LNCAP (cell line): ENCODE measurements around the gene SLC16A2.

Experiments used
- TF ChIP-seq, protein P1 (sequence below): fragments of 450-650 bp; IDR thresholded peaks from 2 replicates; pipeline ENCODE4 v1.5.1; 2017; ENCODE audit warnings: mild to moderate bottlenecking

SLC16A2 gene

DNA sequence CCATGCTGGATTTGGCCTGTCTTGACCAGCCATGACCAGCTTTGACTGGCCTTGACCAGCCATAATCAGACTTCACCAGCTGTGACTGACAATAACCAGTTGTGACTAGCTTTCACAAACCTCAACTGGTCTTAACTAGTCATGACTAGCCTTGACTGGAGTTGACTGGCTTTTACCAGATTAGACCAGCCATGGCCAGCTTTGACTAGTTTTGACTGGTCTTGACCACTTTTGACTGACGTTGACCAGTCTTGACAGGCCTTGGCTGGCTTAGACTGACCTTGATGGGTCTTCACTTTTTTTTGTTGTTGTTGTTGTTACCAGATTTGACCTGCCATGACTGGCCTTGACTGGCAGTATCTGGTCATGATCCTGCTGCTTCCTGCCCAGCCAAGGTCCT is 125.7 kb downstream of the SLC16A2 start:
- TF ChIP-seq, protein P1, sequence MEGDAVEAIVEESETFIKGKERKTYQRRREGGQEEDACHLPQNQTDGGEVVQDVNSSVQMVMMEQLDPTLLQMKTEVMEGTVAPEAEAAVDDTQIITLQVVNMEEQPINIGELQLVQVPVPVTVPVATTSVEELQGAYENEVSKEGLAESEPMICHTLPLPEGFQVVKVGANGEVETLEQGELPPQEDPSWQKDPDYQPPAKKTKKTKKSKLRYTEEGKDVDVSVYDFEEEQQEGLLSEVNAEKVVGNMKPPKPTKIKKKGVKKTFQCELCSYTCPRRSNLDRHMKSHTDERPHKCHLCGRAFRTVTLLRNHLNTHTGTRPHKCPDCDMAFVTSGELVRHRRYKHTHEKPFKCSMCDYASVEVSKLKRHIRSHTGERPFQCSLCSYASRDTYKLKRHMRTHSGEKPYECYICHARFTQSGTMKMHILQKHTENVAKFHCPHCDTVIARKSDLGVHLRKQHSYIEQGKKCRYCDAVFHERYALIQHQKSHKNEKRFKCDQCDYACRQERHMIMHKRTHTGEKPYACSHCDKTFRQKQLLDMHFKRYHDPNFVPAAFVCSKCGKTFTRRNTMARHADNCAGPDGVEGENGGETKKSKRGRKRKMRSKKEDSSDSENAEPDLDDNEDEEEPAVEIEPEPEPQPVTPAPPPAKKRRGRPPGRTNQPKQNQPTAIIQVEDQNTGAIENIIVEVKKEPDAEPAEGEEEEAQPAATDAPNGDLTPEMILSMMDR = no peak

DNA sequence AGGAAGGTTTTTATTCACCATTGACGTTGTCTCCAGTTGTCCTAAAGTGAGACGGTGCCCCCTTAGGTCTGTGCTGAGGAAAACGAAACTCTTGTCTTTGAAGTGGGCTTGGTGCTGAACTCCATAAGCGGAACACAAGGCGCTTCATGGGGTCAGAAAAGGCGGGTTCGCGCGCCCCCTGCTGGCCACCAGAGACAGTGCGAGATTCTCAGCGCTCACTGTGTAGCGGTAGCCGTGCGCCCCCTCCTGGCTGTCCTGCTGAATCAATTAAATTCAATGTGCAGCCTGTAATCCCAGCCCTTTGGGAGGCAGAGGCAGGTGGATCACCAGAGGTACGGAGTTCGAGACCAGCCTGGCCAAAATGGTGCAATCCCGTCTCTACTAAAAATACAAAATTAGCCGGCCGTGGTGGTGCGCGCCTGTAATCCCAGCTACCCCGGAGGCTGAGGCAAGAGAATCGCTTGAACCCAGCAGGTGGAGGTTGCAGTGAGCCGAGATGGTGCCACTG is 129.1 kb downstream of the SLC16A2 start:
- TF ChIP-seq, protein P1 = peak; percentile 86

DNA sequence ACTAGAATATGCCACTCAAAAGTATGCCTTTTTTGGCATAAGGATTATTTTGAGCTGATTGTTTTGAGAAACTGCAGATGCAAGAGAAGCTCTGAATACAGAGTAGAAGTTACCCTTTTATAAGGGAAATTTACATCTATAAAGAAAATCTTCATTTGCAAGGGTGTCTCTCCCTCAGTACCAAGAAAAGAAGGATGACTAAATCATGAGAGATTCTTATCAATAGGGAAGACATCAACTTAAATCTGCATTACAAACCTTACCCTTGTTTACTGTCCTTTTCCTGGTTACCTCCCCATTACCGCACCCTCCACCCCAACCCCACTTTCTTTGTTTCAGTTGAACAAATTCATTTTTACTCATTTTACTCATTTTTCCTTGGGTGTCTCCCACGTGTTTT is 130.6 kb downstream of the SLC16A2 start:
- TF ChIP-seq, protein P1 = no peak

DNA sequence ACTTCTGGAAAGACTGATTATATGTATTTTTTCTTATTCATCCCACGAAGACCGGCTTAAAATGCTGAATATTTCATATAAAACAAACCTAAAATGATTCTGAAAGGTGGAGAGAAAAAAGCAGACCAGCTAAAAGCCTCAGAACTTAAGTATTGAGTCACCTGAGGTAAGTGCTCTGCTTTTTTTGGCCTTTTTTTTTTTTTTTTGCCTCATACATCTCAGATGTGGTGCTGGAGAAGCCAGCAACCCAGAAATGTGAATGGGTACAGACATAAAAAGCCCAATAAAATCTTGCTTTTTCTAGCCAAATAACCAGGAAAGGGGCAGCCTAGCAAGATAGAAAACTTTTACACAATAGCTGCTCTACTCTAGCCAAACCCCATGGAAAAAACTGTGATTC is 136.1 kb downstream of the SLC16A2 start:
- TF ChIP-seq, protein P1 = no peak

DNA sequence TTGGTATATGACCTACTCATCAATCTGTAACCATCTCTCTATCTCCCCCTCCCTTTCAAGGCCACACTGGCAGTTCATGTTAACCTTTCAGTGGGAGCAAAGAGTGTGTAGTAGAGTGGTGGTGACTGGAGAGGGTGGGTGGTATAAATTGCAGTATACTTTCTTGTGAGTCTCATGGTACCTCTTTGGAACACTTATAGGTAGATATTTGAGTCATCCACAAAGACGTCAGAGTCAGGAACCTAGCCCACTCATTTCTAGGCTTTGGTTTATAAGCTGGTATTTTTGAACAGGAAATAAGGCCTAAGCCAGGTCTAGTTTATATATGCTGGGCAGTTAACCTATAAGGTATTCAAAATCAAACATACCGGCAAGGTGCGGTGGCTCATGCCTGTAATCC is 156.8 kb downstream of the SLC16A2 start:
- TF ChIP-seq, protein P1 = no peak

DNA sequence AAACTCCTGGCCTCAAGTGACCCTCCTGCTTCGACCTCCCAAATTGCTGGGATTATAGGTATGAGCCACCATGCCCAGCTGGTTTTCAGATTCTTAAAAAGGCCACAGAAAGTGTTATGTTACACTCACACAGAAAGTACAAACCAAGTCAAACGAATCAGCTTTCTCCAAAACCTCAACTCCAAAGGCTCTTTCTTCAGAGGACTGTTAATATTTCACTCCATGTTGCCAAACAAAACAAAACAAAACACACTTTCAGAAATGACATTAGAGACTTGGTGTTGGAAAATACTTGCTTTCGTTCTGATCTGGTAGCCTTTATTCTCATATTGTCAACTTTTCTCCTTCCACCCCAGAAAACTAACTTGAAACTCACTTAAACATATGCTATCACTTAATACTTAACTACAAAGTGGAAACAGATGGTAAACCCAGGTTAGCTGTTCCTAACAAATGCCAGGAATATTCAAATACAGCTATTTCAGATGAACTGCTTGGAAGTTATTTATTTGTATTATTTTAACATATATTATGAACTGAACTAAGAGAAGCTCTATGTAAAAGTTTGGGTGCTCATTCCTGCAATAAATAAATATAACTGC is 158.4 kb downstream of the SLC16A2 start:
- TF ChIP-seq, protein P1 = no peak
